GM21526 (cell line): ENCODE results near the gene GMDS.
A peak's percentile ranks its signal among the peaks of the same experiment; 100 is the strongest.

ENCODE experiments used
- ATAC-seq: cut with Tn5 transposase; IDR thresholded peaks from one replicate; pipeline ENCODE4 v1.9.1; 2021; ENCODE audit warnings: moderate library complexity; ENCODE audit not compliant: unreplicated experiment, low FRiP score

Gene GMDS

GRCh38 chr6:2245103-2245876 is at the start of gene GMDS:
Gene GMDS (minus strand): TSS chr6:2245605.
- peak; percentile 83 for ATAC-seq

- ATAC-seq, result no peak
Measured at GRCh38 chr6:2285510-2285909, 40.1 kb upstream of the GMDS start.

GRCh38 chr6:2275892-2276242 is 30.5 kb upstream of the GMDS start:
- ATAC-seq, result no peak

GRCh38 chr6:2274981-2275891 is 29.8 kb upstream of the GMDS start:
- no peak for ATAC-seq

- no peak for ATAC-seq
Measured at GRCh38 chr6:2272696-2273095, 27.3 kb upstream of the GMDS start.

- ATAC-seq, result no peak
Measured at GRCh38 chr6:2270054-2270453, 24.6 kb upstream of the GMDS start.

GRCh38 chr6:2266841-2267240 is 21.4 kb upstream of the GMDS start:
- ATAC-seq, result no peak

GRCh38 chr6:2266031-2266795 is 20.8 kb upstream of the GMDS start:
- ATAC-seq, result no peak

- ATAC-seq, result no peak
Measured at GRCh38 chr6:2264932-2265331, 19.5 kb upstream of the GMDS start.

GRCh38 chr6:2263896-2264295 is 18.5 kb upstream of the GMDS start:
- ATAC-seq, result no peak

GRCh38 chr6:2259574-2259973 is 14.2 kb upstream of the GMDS start:
- ATAC-seq, result no peak

- no peak for ATAC-seq
Measured at GRCh38 chr6:2259002-2259494, 13.6 kb upstream of the GMDS start.

GRCh38 chr6:2258112-2258511 is 12.7 kb upstream of the GMDS start:
- ATAC-seq, result no peak

GRCh38 chr6:2257363-2257762 is 12.0 kb upstream of the GMDS start:
- ATAC-seq, result no peak

- no peak for ATAC-seq
Measured at GRCh38 chr6:2254747-2255146, 9.3 kb upstream of the GMDS start.

GRCh38 chr6:2249126-2249525 is 3.7 kb upstream of the GMDS start:
- ATAC-seq, result no peak

GRCh38 chr6:2247664-2248063 is 2.3 kb upstream of the GMDS start:
- ATAC-seq, result no peak

- peak; percentile 22 for ATAC-seq
Measured at GRCh38 chr6:2245877-2246863, 765 bp upstream of the GMDS start.

- ATAC-seq, result no peak
Measured at GRCh38 chr6:2244261-2245102, 923 bp downstream of the GMDS start.
